Stomach smooth muscle (tissue), 2 donors: ENCODE results near the gene GRM4.

Source experiments
- H3K27ac ChIP-seq: one replicate; pipeline ENCODE4 v1.7.0; 2013; ENCODE audit warnings: mild to moderate bottlenecking, low read length, inconsistent platforms
- H3K27me3 ChIP-seq, 2 donors: one replicate each; pipeline ENCODE4 v1.7.0; 2013; ENCODE audit warnings: low read length in 2 of 2; ENCODE audit not compliant: insufficient read depth in 2 of 2, control insufficient read depth in 1 of 2
- H3K36me3 ChIP-seq, 2 donors: one replicate each; pipeline ENCODE4 v1.7.0; 2013; ENCODE audit warnings: low read length in 2 of 2; ENCODE audit not compliant: control insufficient read depth in 2 of 2, insufficient read depth in 2 of 2
- H3K4me1 ChIP-seq: one replicate; pipeline ENCODE4 v1.7.0; 2013; ENCODE audit warnings: low read length; ENCODE audit not compliant: control insufficient read depth, insufficient read depth
- H3K4me3 ChIP-seq, 2 donors: one replicate each; pipeline ENCODE4 v1.7.0; 2013; ENCODE audit warnings: low read length in 2 of 2
- H3K9ac ChIP-seq, 2 donors: one replicate each; pipeline ENCODE4 v1.7.0; 2013; ENCODE audit warnings: low read length in 2 of 2, mild to moderate bottlenecking in 1 of 2
- H3K9me3 ChIP-seq, 2 donors: one replicate each; pipeline ENCODE4 v1.7.0; 2013; ENCODE audit warnings: low read length in 2 of 2; ENCODE audit not compliant: control insufficient read depth in 2 of 2
- donor health status: healthy.
- donor health status: Pancreatic carcinoma.

GRM4 gene

GRCh38 chr6:33991610-33992009, 154.3 kb downstream of the GRM4 start:
- H3K9ac ChIP-seq, result no peak overlapping the region
- no peaks in the 10 kb centered on the region for H3K36me3 ChIP-seq
- no peaks in the 10 kb centered on the region for H3K4me1 ChIP-seq
- H3K27ac ChIP-seq, result no peak overlapping the region
- H3K27me3 ChIP-seq, result peaks cover 0 to 7% of the 10 kb centered on the region in 2 donors
- no peaks in the 10 kb centered on the region for H3K9me3 ChIP-seq
- no peak overlapping the region for H3K4me3 ChIP-seq

GRCh38 chr6:33990061-33990541, 155.8 kb downstream of the GRM4 start:
- H3K36me3 ChIP-seq, result no peaks in the 10 kb centered on the region
- H3K27ac ChIP-seq, result no peak overlapping the region
- H3K9ac ChIP-seq, result no peak overlapping the region
- H3K27me3 ChIP-seq, result peaks cover 0 to 7% of the 10 kb centered on the region in 2 donors
- H3K9me3 ChIP-seq, result no peaks in the 10 kb centered on the region
- H3K4me3 ChIP-seq, result no peak overlapping the region
- H3K4me1 ChIP-seq, result no peaks in the 10 kb centered on the region

- peaks cover 0 to 2% of the 10 kb centered on the region in 2 donors for H3K27me3 ChIP-seq
- H3K27ac ChIP-seq, result no peak overlapping the region
- H3K4me3 ChIP-seq, result no peak overlapping the region
- no peaks in the 10 kb centered on the region for H3K4me1 ChIP-seq
- H3K36me3 ChIP-seq, result no peaks in the 10 kb centered on the region
- no peaks in the 10 kb centered on the region for H3K9me3 ChIP-seq
- no peak overlapping the region for H3K9ac ChIP-seq
These were observed 156.7 kb downstream of the GRM4 start for GRCh38 chr6:33989016-33989854.

DNA sequence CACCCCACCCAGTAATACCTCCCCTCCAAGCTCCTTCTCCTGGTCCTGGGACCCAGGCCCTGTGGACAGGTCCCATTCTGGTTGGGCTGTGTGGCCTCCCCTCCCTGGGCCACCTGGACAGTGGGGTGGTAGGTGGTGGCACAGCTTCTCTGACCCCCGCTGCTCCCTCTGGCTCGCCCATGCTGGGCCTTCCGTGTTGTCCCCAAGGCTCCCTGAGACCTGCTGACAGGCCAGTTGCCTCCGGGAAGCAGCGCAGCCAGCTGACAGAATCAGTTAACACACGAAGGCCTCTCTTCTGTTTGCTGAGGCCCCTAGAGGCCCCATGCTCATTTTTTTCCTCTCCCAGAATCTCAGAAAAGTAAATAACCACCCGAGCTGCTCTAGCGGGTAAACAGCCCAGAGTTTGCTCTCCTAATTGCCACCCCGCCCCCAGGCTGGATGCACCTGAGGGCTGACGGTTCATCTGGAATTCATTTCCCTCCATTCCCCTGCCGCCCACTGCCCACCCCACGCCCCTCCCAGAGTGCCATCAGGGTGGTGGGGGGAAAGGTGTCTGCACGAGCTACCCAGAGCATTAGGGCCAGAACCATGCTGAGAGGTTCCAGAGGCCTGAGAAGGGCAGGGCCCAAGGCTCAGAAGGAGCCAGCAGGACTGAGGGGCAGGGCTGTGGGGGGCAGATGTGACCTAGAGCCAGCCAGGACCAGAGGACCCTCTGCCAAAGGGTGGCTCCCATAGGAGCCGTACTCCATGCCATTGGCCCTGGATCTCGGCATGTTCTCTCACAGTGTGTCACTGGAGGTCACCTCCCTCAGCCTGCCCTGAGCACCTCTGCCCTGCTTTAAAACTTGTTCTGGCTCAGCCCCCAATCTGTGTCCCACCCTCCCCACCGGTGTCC, 157.5 kb downstream of the GRM4 start:
- no peak overlapping the region for H3K9ac ChIP-seq
- no peaks in the 10 kb centered on the region for H3K4me1 ChIP-seq
- H3K4me3 ChIP-seq, result no peak overlapping the region
- no peak overlapping the region for H3K27ac ChIP-seq
- H3K9me3 ChIP-seq, result no peaks in the 10 kb centered on the region
- H3K27me3 ChIP-seq, result peaks cover 0 to 3% of the 10 kb centered on the region in 2 donors
- H3K36me3 ChIP-seq, result no peaks in the 10 kb centered on the region

DNA sequence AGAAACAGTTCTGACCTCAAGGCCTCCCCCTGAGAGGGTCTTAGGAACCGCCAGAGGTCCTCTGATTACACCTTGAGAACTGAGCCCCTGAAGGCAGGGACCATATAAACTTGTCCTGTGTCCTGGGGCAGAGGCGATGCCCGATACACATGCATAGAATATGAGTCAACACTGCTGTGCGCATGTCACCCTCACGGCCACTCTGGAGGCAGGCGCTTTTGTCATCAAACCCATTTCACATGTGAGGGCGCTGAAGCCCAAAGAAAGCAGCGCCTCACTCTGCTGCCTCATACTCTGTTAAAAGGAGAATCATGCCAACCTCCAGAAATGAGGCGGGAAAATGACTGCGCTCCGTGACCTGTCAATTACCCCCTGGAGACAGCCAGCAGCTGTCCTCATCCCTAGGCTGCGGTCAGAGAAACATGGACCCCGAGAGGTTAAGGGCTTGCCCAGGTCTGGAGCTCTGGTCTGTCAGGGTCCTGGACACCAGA, 158.3 kb downstream of the GRM4 start:
- Histone ChIP-seq H3K4me3 (no peak overlapping the region), H3K36me3 (no peaks in the 10 kb centered on the region), H3K4me1 (no peaks in the 10 kb centered on the region), H3K27me3 (peaks cover 0 to 3% of the 10 kb centered on the region in 2 donors), H3K9me3 (no peaks in the 10 kb centered on the region), H3K27ac (no peak overlapping the region), H3K9ac (no peak overlapping the region)

GRCh38 chr6:33985947-33986346, 159.9 kb downstream of the GRM4 start:
- Histone ChIP-seq H3K27me3 (peaks cover 0 to 3% of the 10 kb centered on the region in 2 donors), H3K27ac (no peak overlapping the region), H3K4me3 (no peak overlapping the region), H3K4me1 (no peaks in the 10 kb centered on the region), H3K9me3 (no peaks in the 10 kb centered on the region), H3K36me3 (no peaks in the 10 kb centered on the region), H3K9ac (no peak overlapping the region)

GRCh38 chr6:33985313-33985751, 160.6 kb downstream of the GRM4 start:
- Histone ChIP-seq H3K4me1 (no peaks in the 10 kb centered on the region), H3K27me3 (peaks cover 0 to 3% of the 10 kb centered on the region in 2 donors), H3K9me3 (no peaks in the 10 kb centered on the region), H3K4me3 (no peak overlapping the region), H3K9ac (no peak overlapping the region), H3K36me3 (no peaks in the 10 kb centered on the region), H3K27ac (no peak overlapping the region)

DNA sequence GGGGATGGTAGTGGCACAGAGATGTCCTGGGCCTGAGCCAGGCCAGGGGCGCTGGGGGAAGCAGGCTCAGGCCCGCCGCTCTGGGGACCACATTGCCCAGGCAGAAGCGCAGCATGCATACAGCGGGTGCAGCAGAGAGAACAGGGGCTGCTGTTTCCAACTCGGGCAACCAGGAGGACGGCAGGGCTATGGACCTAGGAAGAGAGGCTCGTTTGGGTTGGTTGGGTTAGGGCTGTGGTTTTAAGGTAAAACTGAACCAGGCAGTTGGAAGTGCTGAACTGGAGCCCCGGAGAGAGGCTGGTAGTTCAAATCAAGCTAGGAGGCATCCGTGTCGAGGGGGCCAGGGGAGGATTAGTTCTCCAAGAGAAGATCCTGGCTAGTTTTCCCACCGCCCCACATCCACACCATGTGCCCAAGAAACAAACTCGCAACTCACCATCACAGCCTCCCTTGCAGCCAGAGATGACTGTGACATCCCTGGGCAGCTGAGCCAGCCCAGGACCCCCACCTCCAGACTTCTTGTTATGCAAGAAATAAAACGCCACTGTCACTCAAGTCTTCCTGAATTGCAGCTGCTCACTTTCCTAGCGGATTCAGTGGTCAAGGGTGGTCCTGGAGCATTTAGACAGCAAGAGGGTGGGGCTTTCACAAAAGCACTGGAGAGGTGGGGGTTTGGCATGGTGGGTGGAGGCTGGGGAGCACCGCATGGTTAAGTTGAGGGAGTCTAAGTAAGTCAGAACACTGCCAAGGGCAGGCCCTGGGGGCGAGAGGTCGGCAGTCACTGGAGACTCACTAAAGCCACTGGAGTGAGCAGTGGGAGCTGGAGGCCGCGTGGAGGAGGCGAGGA, 161.2 kb downstream of the GRM4 start:
- H3K27me3 ChIP-seq, result peaks cover 0 to 3% of the 10 kb centered on the region in 2 donors
- H3K9me3 ChIP-seq, result no peaks in the 10 kb centered on the region
- no peaks in the 10 kb centered on the region for H3K4me1 ChIP-seq
- no peak overlapping the region for H3K27ac ChIP-seq
- H3K36me3 ChIP-seq, result no peaks in the 10 kb centered on the region
- no peak overlapping the region for H3K9ac ChIP-seq
- H3K4me3 ChIP-seq, result no peak overlapping the region

DNA sequence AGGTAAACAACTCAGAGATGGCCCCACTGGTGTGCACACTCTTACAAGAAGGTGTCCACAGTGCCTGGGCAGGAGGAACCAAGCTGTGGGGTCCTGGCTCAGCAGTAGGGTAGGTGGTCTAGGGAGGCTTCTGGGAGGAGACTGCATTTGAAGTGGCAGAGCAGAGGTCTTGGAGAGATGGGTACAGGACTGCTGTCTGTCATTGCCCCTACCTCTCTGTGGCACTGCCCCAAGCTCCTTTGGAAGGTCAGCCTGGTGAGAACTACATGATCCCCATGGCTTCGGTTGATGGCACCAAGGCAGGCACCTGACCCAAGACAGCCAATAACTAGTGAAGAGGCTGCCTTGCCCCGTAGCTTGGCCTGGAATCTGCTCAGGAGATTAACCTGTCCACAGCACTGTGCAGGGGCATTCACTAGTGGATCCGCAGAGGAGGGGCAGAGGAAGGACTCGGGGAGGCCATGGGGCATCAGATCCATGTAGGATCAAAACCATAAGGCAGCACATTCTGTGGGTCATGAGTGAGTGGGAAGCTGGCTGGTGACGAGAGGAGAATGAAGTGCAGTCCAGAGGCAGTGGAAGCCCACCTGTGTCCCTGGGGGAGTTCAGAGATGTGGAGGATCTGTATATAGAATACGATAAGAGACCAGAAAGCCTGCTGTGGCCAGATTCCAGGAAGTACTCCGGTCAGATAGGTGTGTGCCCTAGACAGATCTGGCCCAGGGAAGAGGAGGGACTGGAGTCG, 162.0 kb downstream of the GRM4 start:
- no peaks in the 10 kb centered on the region for H3K9me3 ChIP-seq
- H3K27ac ChIP-seq, result no peak overlapping the region
- H3K36me3 ChIP-seq, result no peaks in the 10 kb centered on the region
- peaks cover 0 to 3% of the 10 kb centered on the region in 2 donors for H3K27me3 ChIP-seq
- H3K9ac ChIP-seq, result no peak overlapping the region
- no peaks in the 10 kb centered on the region for H3K4me1 ChIP-seq
- no peak overlapping the region for H3K4me3 ChIP-seq
